ENCODE measurements around the gene FBP2. TPM values are rescaled to one million over a fixed set of nuclear protein-coding genes. Genes with fewer than 3 reads are reported as not detected.

The FBP2 gene
- total and polyA plus RNA-seq, 2 experiments from 2014 or later = not detected

GRCh38 chr9:94602666-94603065, 9.0 kb upstream of the FBP2 start (continued):
- no peak for TF ChIP-seq ZNF462 (CRISPR knock-in tag; IDR thresholded peaks at IDR 0.05)

GRCh38 chr9:94600715-94601114, 7.1 kb upstream of the FBP2 start:
- ATAC-seq (no peak), DNase-seq (ENCODE audit: low spot score) (no peak)
- no peaks in the 10 kb centered on the region for H3K9me3 Mint-ChIP-seq
- no peaks in the 10 kb centered on the region for H3K27me3 ChIP-seq (ENCODE audit: insufficient read depth)
- H3K27ac ChIP-seq (ENCODE audit: low read depth) = no peak overlapping the region
- H3K79me2 ChIP-seq (replicated peaks; ENCODE audit: insufficient read depth) = no peaks in the 10 kb centered on the region
- TF ChIP-seq STAT1 (IDR thresholded peaks at IDR 0.05; ENCODE audit: unreplicated experiment) = no peak
- no peak for TF ChIP-seq ETS1 (IDR thresholded peaks at IDR 0.05)
- no peak for TF ChIP-seq NANOG (IDR thresholded peaks at IDR 0.05; ENCODE audit: borderline replicate concordance)
- TF ChIP-seq JUNB (IDR thresholded peaks at IDR 0.05; ENCODE audit: unreplicated experiment) = no peak
- no peak for TF ChIP-seq ZNF331 (CRISPR knock-in tag; IDR thresholded peaks at IDR 0.05; ENCODE audit: low read depth)
- TF ChIP-seq CREB1 (CRISPR knock-in tag; IDR thresholded peaks at IDR 0.05; ENCODE audit: low read depth) = no peak
- no peak for TF ChIP-seq EZH2 (IDR thresholded peaks at IDR 0.05; ENCODE audit: low read depth, unreplicated experiment)
- TF ChIP-seq ZNF114 (CRISPR knock-in tag; IDR thresholded peaks at IDR 0.05) = no peak
- TF ChIP-seq REST (IDR thresholded peaks at IDR 0.05; ENCODE audit: unreplicated experiment) = no peak
- no peaks in the 10 kb centered on the region for H4K20me1 ChIP-seq (replicated peaks; ENCODE audit: insufficient read depth)
- no peaks in the 10 kb centered on the region for H3K9me2 ChIP-seq (ENCODE audit: insufficient read depth)
- H3K27ac Mint-ChIP-seq = no peak overlapping the region
- H3K27me3 Mint-ChIP-seq (ENCODE audit: insufficient read depth, low read depth, poor library complexity) = peaks cover 8% of the 10 kb centered on the region
- no peak overlapping the region for H3K4me2 ChIP-seq
- H3K36me3 ChIP-seq (ENCODE audit: insufficient read depth) = no peaks in the 10 kb centered on the region
- no peak overlapping the region for H3K4me3 Mint-ChIP-seq
- 0 out of 2 replicates have a peak, but pooled peaks cover 3% of the 10 kb centered on the region for H3F3A ChIP-seq (replicated peaks; ENCODE audit: low read depth)
- no peak overlapping the region for H3K4me3 ChIP-seq
- no peak overlapping the region for H2AFZ ChIP-seq
- no peaks in the 10 kb centered on the region for H3K36me3 Mint-ChIP-seq (ENCODE audit: low read depth)
- H3K4me1 ChIP-seq (ENCODE audit: insufficient read depth) = no peaks in the 10 kb centered on the region; the same call in 1 of the 2 replicates
- H3K4me1 Mint-ChIP-seq = peaks cover 8% of the 10 kb centered on the region
